T-cell (primary cell): ENCODE data around the gene MAP2K4. TPM values are rescaled to one million over a fixed set of nuclear protein-coding genes. Genes with fewer than 3 reads are reported as not detected.
"Not testable (repeated sequence)": the region's sequence is repeated elsewhere in the genome, so short reads cannot be mapped to it uniquely, and the experiment has no call there.

Source experiments
- ATAC-seq, 4 experiments: fragments of 200-7000 bp in 3 of 4; fragments of 150-1000 bp in 1 of 4; cut with Tn5 transposase; replicated peaks in 1 of 4; 1 replicate in 3 of 4; 2 replicates in 1 of 4; pipeline ENCODE4 v1.10.0; 2021; ENCODE audit warnings: moderate library complexity in 3 of 4, mild to moderate bottlenecking in 2 of 4, moderate number of reproducible peaks in 1 of 4
- CTCF ChIA-PET, 2 donors: fragments of 300-600 bp; sonication (Branson Sonifier 250); formaldehyde crosslinking; loops; one replicate each; lab custom pipeline; 2022; ENCODE audit warnings: antibody characterized with exemption in 2 of 2; lab: Charles Lee
- POLR2A ChIA-PET, 2 donors: fragments of 300-600 bp; sonication (Branson Sonifier 250); formaldehyde crosslinking; loops; one replicate each; lab custom pipeline; 2022; ENCODE audit warnings: antibody characterized with exemption in 2 of 2; lab: Charles Lee
- DNase-seq, 35 experiments: peaks; one replicate each; pipeline versions ENCODE4 v3.0.0 to v3.0.0-alpha.2; 2013 to 2023
- H3K27ac ChIP-seq: one replicate; pipeline ENCODE4 v1.5.1; 2013; ENCODE audit warnings: low read length
- H3K27me3 ChIP-seq, 2 experiments: replicated peaks in 1 of 2; 1 replicate in 1 of 2; 2 replicates in 1 of 2; pipeline versions ENCODE4 v1.6.1 to v1.7.0; 2013; ENCODE audit warnings: low read length in 1 of 2, mixed read lengths in 1 of 2; ENCODE audit not compliant: control insufficient read depth in 2 of 2, insufficient read depth in 2 of 2; ENCODE audit errors: extremely low read depth in 1 of 2
- H3K36me3 ChIP-seq, 2 donors: 1 replicate in 1 of 2; 2 replicates in 1 of 2; pipeline versions ENCODE4 v1.6.1 to v1.7.0; 2013; ENCODE audit warnings: low read length in 1 of 2; ENCODE audit not compliant: control insufficient read depth in 2 of 2, insufficient read depth in 1 of 2; ENCODE audit errors: extremely low read depth in 1 of 2
- H3K4me1 ChIP-seq, 2 experiments: 1 replicate in 1 of 2; 2 replicates in 1 of 2; pipeline versions ENCODE4 v1.6.1 to v1.7.0; 2013; ENCODE audit warnings: low read length in 2 of 2, mixed read lengths in 1 of 2; ENCODE audit not compliant: insufficient read depth in 2 of 2, control insufficient read depth in 1 of 2; ENCODE audit errors: extremely low read depth in 1 of 2
- H3K4me3 ChIP-seq, 2 donors: 1 replicate in 1 of 2; 2 replicates in 1 of 2; pipeline versions ENCODE4 v1.5.1 to v1.7.0; 2013; ENCODE audit warnings: mild to moderate bottlenecking in 2 of 2, low read length in 1 of 2, moderate library complexity in 1 of 2; ENCODE audit not compliant: control insufficient read depth in 1 of 2; ENCODE audit errors: extremely low read depth in 1 of 2
- H3K9me3 ChIP-seq: 2 replicates; pipeline ENCODE4 v1.7.0; 2013
- H3K27ac Mint-ChIP-seq, 2 donors: one replicate each; pipeline ENCODE4 v1.8.0; 2020 to 2021; ENCODE audit warnings: mild to moderate bottlenecking in 2 of 2, mixed read lengths in 2 of 2
- H3K27me3 Mint-ChIP-seq, 2 donors: one replicate each; pipeline ENCODE4 v1.8.0; 2021 to 2022; ENCODE audit warnings: mixed read lengths in 2 of 2
- H3K36me3 Mint-ChIP-seq: one replicate; pipeline ENCODE4 v1.8.0; 2021; ENCODE audit warnings: mixed read lengths
- H3K4me1 Mint-ChIP-seq, 3 donors: one replicate each; pipeline ENCODE4 v1.8.0; 2020 to 2022; ENCODE audit warnings: mixed read lengths in 3 of 3, mild to moderate bottlenecking in 1 of 3
- H3K4me3 Mint-ChIP-seq, 3 donors: one replicate each; pipeline ENCODE4 v1.8.0; 2020 to 2022; ENCODE audit warnings: mild to moderate bottlenecking in 3 of 3, mixed read lengths in 3 of 3, moderate library complexity in 3 of 3
- H3K9me3 Mint-ChIP-seq, 3 donors: one replicate each; pipeline ENCODE4 v1.8.0; 2020 to 2022; ENCODE audit warnings: mixed read lengths in 3 of 3
- WGBS: methylation state at CpG from one replicate; pipeline ENCODE4 v1.1.5; 2013; ENCODE audit warnings: missing lambda C conversion rate; ENCODE audit not compliant: insufficient coverage; 5-methylcytosine and 5-hydroxymethylcytosine counted together
- total RNA-seq, 35 experiments: library from RNA in 6 of 35; stranded (reverse) in 6 of 35; fragments of 120-200 nt in 1 of 35; gene quantifications; one replicate each; pipeline versions ENCODE4 v1.2.1 to v1.2.4 and lab custom pipeline; 2013 to 2026

The MAP2K4 gene
- total RNA-seq: 10 to 100 TPM; 29.4 to 34.6 (median 33.6) TPM
- total RNA-seq (2013): 39.9 TPM
- total RNA-seq (lab: John Stamatoyannopoulos, UW): 29.9 to 111 (median 65.8) reads per million in 29 experiments

- H3K27ac ChIP-seq: peak within 1 kb of the TSS; percentile 47
- peak; percentile 80 to 98 (median 91) for DNase-seq
- peaks cover 34 to 52% (median 50%) of the 10 kb centered on the region in 3 donors for H3K4me1 Mint-ChIP-seq
- H3K27ac Mint-ChIP-seq: peak within 1 kb of the TSS; percentile 72 to 75
- H3K27me3 Mint-ChIP-seq: no peaks in the 10 kb centered on the region
- CTCF ChIA-PET: interaction anchor here in 1 of 2 donors (0.7 to 1.8 kb wide), 3 partner anchors 10 to 23 kb away, joined by 3 to 32 read pairs (median 4); partner anchors contain the start of gene ZNF18
- H3K27me3 ChIP-seq: no peaks in the 10 kb centered on the region
- H3K4me3 Mint-ChIP-seq: peak within 1 kb of the TSS; percentile 74 to 78 (median 78)
- H3K4me1 ChIP-seq: peaks cover 10 to 16% of the 10 kb centered on the region in 2 experiments
- ATAC-seq: peak; percentile 93 to 96 (median 95)
- H3K36me3 ChIP-seq: no peaks in the 10 kb centered on the region
- H3K36me3 Mint-ChIP-seq: no peaks in the 10 kb centered on the region
- peak within 1 kb of the TSS; percentile 44 to 72 for H3K4me3 ChIP-seq
- H3K9me3 Mint-ChIP-seq: no peaks in the 10 kb centered on the region
- no peaks in the 10 kb centered on the region for H3K9me3 ChIP-seq
- POLR2A ChIA-PET: interaction anchor here (0.6 to 2.0 kb wide), 5 partner anchors 22 to 140 kb away, joined by 3 to 85 read pairs (median 4); partner anchors contain the start of gene ZNF18 (in 2 of the 2)
- under 1% methylated on average over 120 of the region's 123 CpGs for WGBS
These were observed at the start of gene MAP2K4 for GRCh38 chr17:12020642-12021622. MAP2K4 (plus strand) TSS chr17:12020877; CDS start chr17:12020887, 10 bp downstream.

- POLR2A ChIA-PET, H3K4me1 Mint-ChIP-seq, ATAC-seq, H3K27ac ChIP-seq, DNase-seq, H3K27ac Mint-ChIP-seq, H3K27me3 ChIP-seq, H3K27me3 Mint-ChIP-seq, H3K4me3 ChIP-seq, H3K36me3 ChIP-seq, H3K4me1 ChIP-seq, H3K9me3 ChIP-seq, CTCF ChIA-PET, H3K4me3 Mint-ChIP-seq: not testable (repeated sequence)
- Mint-ChIP-seq H3K36me3 (peaks cover 82% of the 10 kb centered on the region), H3K9me3 (peaks cover 23 to 36% (median 32%) of the 10 kb centered on the region in 3 donors)
- WGBS: 100% methylated on average over 10 of the region's 19 CpGs
These were observed 47.9 kb upstream of the MAP2K4 start for GRCh38 chr17:11972741-11973140.

GRCh38 chr17:11979795-11980194, 40.9 kb upstream of the MAP2K4 start:
- DNase-seq: no peak
- Mint-ChIP-seq H3K36me3 (peaks cover 84% of the 10 kb centered on the region), H3K4me3 (no peak overlapping the region), H3K4me1 (peaks cover 0 to 4% (median 4%) of the 10 kb centered on the region in 3 donors), H3K27ac (no peak overlapping the region), H3K9me3 (peaks cover 0 to 6% (median 0%) of the 10 kb centered on the region in 3 donors), H3K27me3 (no peaks in the 10 kb centered on the region)
- H3K4me3 ChIP-seq: no peak overlapping the region
- ChIA-PET POLR2A (no interaction called here), CTCF (no interaction called here)
- no peaks in the 10 kb centered on the region for H3K27me3 ChIP-seq
- no peak overlapping the region for H3K27ac ChIP-seq
- no peaks in the 10 kb centered on the region for H3K4me1 ChIP-seq
- peaks cover 4 to 54% of the 10 kb centered on the region in 2 donors for H3K36me3 ChIP-seq
- no CpG with 5 or more reads among the region's 3 CpGs for WGBS
- H3K9me3 ChIP-seq: no peaks in the 10 kb centered on the region
- ATAC-seq: no peak

GRCh38 chr17:11980813-11981212, 39.9 kb upstream of the MAP2K4 start:
- CTCF ChIA-PET: interaction anchor here (0.6 to 0.7 kb wide), 4 partner anchors 13 to 1285 kb away, joined by 3 to 4 read pairs (median 3); no protein-coding TSS in a partner anchor
- no peaks in the 10 kb centered on the region for H3K27me3 ChIP-seq
- H3K36me3 ChIP-seq: peaks cover 8 to 63% of the 10 kb centered on the region in 2 donors
- H3K36me3 Mint-ChIP-seq: peaks cover 82% of the 10 kb centered on the region
- POLR2A ChIA-PET: no interaction called here
- DNase-seq (no peak), ATAC-seq (no peak)
- H3K9me3 ChIP-seq: no peaks in the 10 kb centered on the region
- H3K27ac ChIP-seq: no peak overlapping the region
- H3K4me1 Mint-ChIP-seq: peaks cover 0 to 4% (median 4%) of the 10 kb centered on the region in 3 donors
- WGBS: 79% methylated on average over 2 of the region's 2 CpGs
- no peak overlapping the region for H3K4me3 ChIP-seq
- H3K27me3 Mint-ChIP-seq: no peaks in the 10 kb centered on the region
- H3K27ac Mint-ChIP-seq: no peak overlapping the region
- H3K4me1 ChIP-seq: no peaks in the 10 kb centered on the region
- H3K9me3 Mint-ChIP-seq: no peaks in the 10 kb centered on the region
- H3K4me3 Mint-ChIP-seq: no peak overlapping the region

- POLR2A ChIA-PET: no interaction called here
- no CpG with 5 or more reads among the region's 4 CpGs for WGBS
- no peak overlapping the region for H3K4me3 ChIP-seq
- H3K9me3 ChIP-seq: no peaks in the 10 kb centered on the region
- Mint-ChIP-seq H3K27ac (no peak overlapping the region), H3K9me3 (no peaks in the 10 kb centered on the region), H3K4me1 (peaks cover 0 to 3% (median 0%) of the 10 kb centered on the region in 3 donors), H3K4me3 (no peak overlapping the region), H3K36me3 (peaks cover 71% of the 10 kb centered on the region), H3K27me3 (no peaks in the 10 kb centered on the region)
- H3K36me3 ChIP-seq: peaks cover 8 to 71% of the 10 kb centered on the region in 2 donors
- no peak overlapping the region for H3K27ac ChIP-seq
- no peaks in the 10 kb centered on the region for H3K27me3 ChIP-seq
- no peak for ATAC-seq
- CTCF ChIA-PET: interaction anchor here in 1 of 2 donors (0.7 kb wide), 1 partner anchor 52 kb away, joined by 6 read pairs; no protein-coding TSS in a partner anchor
- no peaks in the 10 kb centered on the region for H3K4me1 ChIP-seq
- no peak for DNase-seq
These were observed 38.8 kb upstream of the MAP2K4 start for GRCh38 chr17:11981862-11982261.

- CTCF ChIA-PET: no interaction called here
- no peaks in the 10 kb centered on the region for H3K9me3 ChIP-seq
- POLR2A ChIA-PET: interaction anchor here in 1 of 2 donors (1.8 kb wide), 1 partner anchor 11 kb away, joined by 6 read pairs; the partner anchor contains the start of gene ZNF18
- DNase-seq: no peak
- peaks cover 14 to 71% of the 10 kb centered on the region in 2 donors for H3K36me3 ChIP-seq
- Mint-ChIP-seq H3K36me3 (peaks cover 75% of the 10 kb centered on the region), H3K27me3 (no peaks in the 10 kb centered on the region), H3K9me3 (no peaks in the 10 kb centered on the region), H3K4me3 (no peak overlapping the region), H3K27ac (no peak overlapping the region), H3K4me1 (peaks cover 25 to 27% (median 25%) of the 10 kb centered on the region in 3 donors)
- no peak for ATAC-seq
- H3K4me1 ChIP-seq: no peaks in the 10 kb centered on the region
- WGBS: no CpG with 5 or more reads among the region's 4 CpGs
- H3K4me3 ChIP-seq: no peak overlapping the region
- no peak overlapping the region for H3K27ac ChIP-seq
- no peaks in the 10 kb centered on the region for H3K27me3 ChIP-seq
These were observed 34.3 kb upstream of the MAP2K4 start for GRCh38 chr17:11986179-11986941.
